Upper lobe of left lung (tissue), 6 donors: ENCODE measurements around the gene EMILIN3. TPM values are rescaled to one million over a fixed set of nuclear protein-coding genes. Genes with fewer than 3 reads are reported as not detected.

Source experiments
- ATAC-seq, 2 donors: fragments of 200-7000 bp; cut with Tn5 transposase; one replicate each; pipeline ENCODE4 v1.9.1; 2022; ENCODE audit warnings: mild to moderate bottlenecking in 2 of 2, moderate library complexity in 2 of 2; ENCODE audit not compliant: low FRiP score in 2 of 2
- DNase-seq, 2 donors: peaks; one replicate each; pipeline ENCODE4 v3.0.0-alpha.2; 2019 to 2020
- H3K27ac ChIP-seq, 4 donors: fragments of 200-600 bp; sonication (generic); one replicate each; pipeline ENCODE4 v1.5.1; 2016 to 2019
- H3K27me3 ChIP-seq, 4 donors: fragments of 200-600 bp; sonication (generic); one replicate each; pipeline ENCODE4 v1.5.1; 2017 to 2019
- H3K36me3 ChIP-seq, 4 donors: fragments of 200-600 bp; sonication (generic); one replicate each; pipeline ENCODE4 v1.5.1; 2016 to 2019
- H3K4me1 ChIP-seq, 4 donors: fragments of 200-600 bp; sonication (generic); one replicate each; pipeline ENCODE4 v1.5.1; 2018 to 2019
- H3K4me3 ChIP-seq, 4 donors: fragments of 200-600 bp; sonication (generic); one replicate each; pipeline ENCODE4 v1.5.1; 2017 to 2019; ENCODE audit warnings: mild to moderate bottlenecking in 2 of 4, moderate library complexity in 1 of 4
- H3K9me3 ChIP-seq, 4 donors: fragments of 200-600 bp; sonication (generic); one replicate each; pipeline ENCODE4 v1.5.1; 2018 to 2019
- CTCF ChIP-seq, 6 experiments: fragments of 450-650 bp in 4 of 6; fragments of 200-600 bp in 2 of 6; sonication (generic) in 2 of 6; IDR thresholded peaks; one replicate each; pipeline ENCODE4 v1.5.1; 2016 to 2019; ENCODE audit warnings: antibody characterized with exemption in 6 of 6
- EP300 ChIP-seq, 4 donors: sonication (generic); formaldehyde crosslinking; IDR thresholded peaks; one replicate each; pipeline ENCODE4 v1.5.1; 2017; ENCODE audit warnings: antibody characterized with exemption in 4 of 4, control low read depth in 2 of 4
- POLR2A ChIP-seq, 4 donors: fragments of 450-650 bp; IDR thresholded peaks; one replicate each; pipeline ENCODE4 v1.5.1; 2016 to 2017; ENCODE audit warnings: antibody characterized with exemption in 4 of 4, mild to moderate bottlenecking in 2 of 4
- POLR2AphosphoS5 ChIP-seq, 2 donors: sonication (generic); formaldehyde crosslinking; IDR thresholded peaks; one replicate each; pipeline ENCODE4 v1.5.1; 2017; ENCODE audit warnings: antibody characterized with exemption in 2 of 2
- WGBS, 2 donors: methylation state at CpG; one replicate each; pipeline ENCODE4 v1.1.5; 2017 to 2018; 5-methylcytosine and 5-hydroxymethylcytosine counted together
- total RNA-seq, 6 donors: library from RNA; depleted of rRNA in 4 of 6; stranded (reverse); fragments of >200 nt in 4 of 6; gene quantifications; one replicate each; pipeline versions ENCODE4 v1.1.0 to v1.2.1, GENCODE V29; 2016 to 2021
- donor health status: DM: no; HTN: no; CAD: no; lungs with moderate emphysema.
- donor health status: DM: no; HTN: yes; CAD: no; lungs with severe emphysema.

Gene EMILIN3
- total RNA-seq, 6 donors from 2014 or later = 0.06 to 0.61 (median 0.16) TPM; not detected in 2

DNA sequence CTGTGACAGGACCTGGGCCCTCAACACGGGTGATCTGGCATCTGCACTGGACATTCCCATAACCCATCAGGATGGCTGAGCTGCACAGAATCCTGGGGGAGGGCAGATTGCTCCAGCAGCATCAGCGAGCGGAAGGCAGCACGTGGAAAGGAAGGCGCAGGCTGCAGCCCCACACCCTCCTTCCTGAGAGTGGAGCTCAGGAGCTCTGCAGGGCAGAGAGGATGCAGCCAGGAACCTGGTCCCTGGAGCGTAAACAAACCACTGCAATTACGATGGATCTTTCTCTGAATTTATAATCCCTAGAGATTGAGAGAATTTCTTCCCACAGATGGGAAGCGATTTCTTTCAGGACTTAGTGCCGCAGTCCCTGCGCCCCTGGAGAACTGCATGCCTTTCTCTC is 39.7 kb upstream of the EMILIN3 start:
- no peak for DNase-seq
- Histone ChIP-seq H3K36me3 (peaks cover 16 to 95% (median 64%) of the 10 kb centered on the region in 4 donors), H3K4me3 (no peak overlapping the region), H3K9me3 (no peaks in the 10 kb centered on the region), H3K27ac (peak overlapping the region in 1 of 4 donors; percentile 24), H3K27me3 (no peaks in the 10 kb centered on the region), H3K4me1 (peaks cover 0 to 8% (median 6%) of the 10 kb centered on the region in 4 donors)
- ATAC-seq = no peak
- WGBS, 2 donors = 63 to 79% methylated on average over 9 to 10 of the region's 10 CpGs
- no peak for TF ChIP-seq CTCF (IDR thresholded peaks at IDR 0.05)
- TF ChIP-seq EP300 (IDR thresholded peaks at IDR 0.05) = no peak
- no peak for TF ChIP-seq POLR2A (IDR thresholded peaks at IDR 0.05)
- no peak for TF ChIP-seq POLR2AphosphoS5 (IDR thresholded peaks at IDR 0.05)

DNA sequence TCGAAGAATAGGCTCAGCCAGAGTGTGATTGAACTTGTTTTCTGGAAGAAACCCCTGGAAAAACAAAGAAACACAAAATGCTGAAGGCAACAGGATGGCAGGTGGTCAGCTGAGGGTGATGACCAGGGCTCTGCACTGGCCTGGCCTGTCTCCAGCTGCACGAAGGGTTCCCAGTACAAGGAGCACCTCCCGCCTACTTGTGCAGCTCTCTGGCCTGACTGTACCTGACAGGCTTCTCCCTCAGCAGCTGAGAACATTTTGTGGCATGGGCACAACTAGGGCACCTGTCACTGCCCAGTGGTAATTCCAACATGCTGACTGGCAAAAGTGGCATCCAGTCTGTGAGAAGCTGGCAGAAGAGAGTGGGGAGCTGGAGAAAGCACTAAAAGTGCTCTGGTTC is 38.8 kb upstream of the EMILIN3 start:
- Histone ChIP-seq H3K27me3 (no peaks in the 10 kb centered on the region), H3K4me3 (no peak overlapping the region), H3K36me3 (peaks cover 16 to 85% (median 56%) of the 10 kb centered on the region in 4 donors), H3K9me3 (no peaks in the 10 kb centered on the region), H3K27ac (no peak overlapping the region), H3K4me1 (peaks cover 0 to 8% (median 6%) of the 10 kb centered on the region in 4 donors)
- TF ChIP-seq POLR2A (IDR thresholded peaks at IDR 0.05) = no peak
- TF ChIP-seq EP300 (IDR thresholded peaks at IDR 0.05) = no peak
- TF ChIP-seq POLR2AphosphoS5 (IDR thresholded peaks at IDR 0.05) = no peak
- no peak for TF ChIP-seq CTCF (IDR thresholded peaks at IDR 0.05)
- DNase-seq (no peak), ATAC-seq (no peak)
- 91 to 97% methylated on average over 3 of the region's 3 CpGs for WGBS, 2 donors

- H3K36me3 ChIP-seq = peaks cover 4 to 67% (median 40%) of the 10 kb centered on the region in 4 donors
- H3K27ac ChIP-seq = no peak overlapping the region
- no peaks in the 10 kb centered on the region for H3K9me3 ChIP-seq
- no peak for TF ChIP-seq EP300 (IDR thresholded peaks at IDR 0.05)
- TF ChIP-seq CTCF (IDR thresholded peaks at IDR 0.05) = no peak
- 89 to 91% methylated on average over 12 of the region's 12 CpGs for WGBS, 2 donors
- ATAC-seq (no peak), DNase-seq (no peak)
- no peak overlapping the region for H3K4me3 ChIP-seq
- H3K4me1 ChIP-seq = peaks cover 0 to 8% (median 3%) of the 10 kb centered on the region in 4 donors
- no peaks in the 10 kb centered on the region for H3K27me3 ChIP-seq
Observed at GRCh38 chr20:41403604-41404003, 37.0 kb upstream of the EMILIN3 start.

DNA sequence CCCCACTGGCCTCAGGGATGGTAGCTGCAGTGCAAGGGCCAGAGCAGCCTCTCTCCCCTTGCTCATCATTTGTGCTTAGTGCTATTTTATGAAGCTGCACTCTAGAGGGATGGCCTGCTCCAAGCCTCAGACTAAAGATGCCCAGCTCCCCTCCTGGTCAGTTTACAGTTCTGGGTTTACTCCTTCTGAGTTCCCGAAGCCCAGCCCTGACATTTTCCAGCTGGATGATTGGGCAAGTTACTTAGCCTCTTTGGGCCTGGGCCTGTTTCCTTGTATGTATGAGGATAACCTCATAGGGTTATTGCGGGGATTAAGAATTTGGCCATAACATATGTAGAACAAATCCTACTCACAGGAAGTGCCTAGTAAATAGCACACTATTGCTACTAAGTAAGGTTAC is 31.8 kb upstream of the EMILIN3 start:
- no peaks in the 10 kb centered on the region for H3K9me3 ChIP-seq
- TF ChIP-seq POLR2A (IDR thresholded peaks at IDR 0.05) = no peak
- TF ChIP-seq EP300 (IDR thresholded peaks at IDR 0.05) = no peak
- H3K4me1 ChIP-seq = peaks cover 0 to 2% (median 0%) of the 10 kb centered on the region in 4 donors
- no peak overlapping the region for H3K27ac ChIP-seq
- peaks cover 0 to 15% (median under 1%) of the 10 kb centered on the region in 4 donors for H3K36me3 ChIP-seq
- no peaks in the 10 kb centered on the region for H3K27me3 ChIP-seq
- WGBS, 2 donors = 85% methylated on average over 2 of the region's 2 CpGs
- no peak for DNase-seq
- ATAC-seq = no peak
- no peak overlapping the region for H3K4me3 ChIP-seq

GRCh38 chr20:41395667-41396664 is 29.3 kb upstream of the EMILIN3 start:
- no peak for TF ChIP-seq EP300 (IDR thresholded peaks at IDR 0.05)
- TF ChIP-seq POLR2A (IDR thresholded peaks at IDR 0.05) = no peak
- no peak for TF ChIP-seq POLR2AphosphoS5 (IDR thresholded peaks at IDR 0.05)
- no peak for TF ChIP-seq CTCF (IDR thresholded peaks at IDR 0.05)
- 64 to 79% methylated on average over 13 to 18 of the region's 18 CpGs for WGBS, 2 donors
- DNase-seq (no peak), ATAC-seq (peak in 1 of 2 donors; percentile 16)
- Histone ChIP-seq H3K27me3 (no peaks in the 10 kb centered on the region), H3K4me3 (no peak overlapping the region), H3K9me3 (no peaks in the 10 kb centered on the region), H3K4me1 (peaks cover 0 to 10% (median 0%) of the 10 kb centered on the region in 4 donors), H3K27ac (no peak overlapping the region), H3K36me3 (no peaks in the 10 kb centered on the region)
